Endodermal cell (in vitro differentiated cells): ENCODE results near the gene GALNT7. TPM values are rescaled to one million over a fixed set of nuclear protein-coding genes. Genes with fewer than 3 reads are reported as not detected.

Experiments used
- DNase-seq: peaks from one replicate; pipeline ENCODE4 v3.0.0-alpha.2; 2017
- H3K27ac ChIP-seq: 2 replicates; pipeline ENCODE4 v1.5.1; 2013; ENCODE audit warnings: mild to moderate bottlenecking, low read depth, low read length, moderate library complexity
- H3K27me3 ChIP-seq: 2 replicates; pipeline ENCODE4 v1.6.1; 2013; ENCODE audit warnings: mild to moderate bottlenecking, low read length, moderate library complexity; ENCODE audit not compliant: insufficient read depth, control insufficient read depth, poor library complexity, severe bottlenecking
- H3K36me3 ChIP-seq: 2 replicates; pipeline ENCODE4 v1.7.0; 2013; ENCODE audit warnings: mild to moderate bottlenecking, low read length, moderate library complexity; ENCODE audit not compliant: control insufficient read depth, insufficient read depth
- H3K4me1 ChIP-seq: one replicate; pipeline ENCODE4 v1.7.0; 2013; ENCODE audit warnings: low read length; ENCODE audit not compliant: control insufficient read depth, insufficient read depth
- H3K4me3 ChIP-seq: 2 replicates; pipeline ENCODE4 v1.5.1; 2013; ENCODE audit warnings: mild to moderate bottlenecking, low read length, moderate library complexity
- H3K9ac ChIP-seq: 2 replicates; pipeline ENCODE4 v1.6.1; 2013; ENCODE audit warnings: mild to moderate bottlenecking, low read length, moderate library complexity; ENCODE audit not compliant: poor library complexity, severe bottlenecking; ENCODE audit errors: extremely low read depth
- H3K9me3 ChIP-seq: 2 replicates; pipeline ENCODE4 v1.6.1; 2013; ENCODE audit warnings: mild to moderate bottlenecking, low read length, moderate library complexity; ENCODE audit not compliant: control insufficient read depth
- H3K27ac Mint-ChIP-seq: 2 replicates; pipeline ENCODE4 v1.8.0; 2020; ENCODE audit warnings: mixed read lengths
- H3K27me3 Mint-ChIP-seq: 2 replicates; pipeline ENCODE4 v1.8.0; 2021; ENCODE audit warnings: mild to moderate bottlenecking, mixed read lengths; ENCODE audit not compliant: insufficient read depth
- H3K36me3 Mint-ChIP-seq: 2 replicates; pipeline ENCODE4 v1.8.0; 2020; ENCODE audit warnings: low read depth, mixed read lengths
- H3K4me1 Mint-ChIP-seq: 2 replicates; pipeline ENCODE4 v1.8.0; 2020; ENCODE audit warnings: mixed read lengths
- H3K4me3 Mint-ChIP-seq: 2 replicates; pipeline ENCODE4 v1.8.0; 2020; ENCODE audit warnings: mild to moderate bottlenecking, moderate library complexity, mixed read lengths
- H3K9me3 Mint-ChIP-seq: 2 replicates; pipeline ENCODE4 v1.8.0; 2020; ENCODE audit warnings: mild to moderate bottlenecking, mixed read lengths
- CTCF ChIP-seq: fragments of 200-600 bp; sonication (generic); conservative IDR thresholded peaks from 2 replicates; pipeline ENCODE4 v1.5.0; 2021; ENCODE audit warnings: antibody characterized with exemption, mild to moderate bottlenecking
- WGBS, 2 experiments: methylation state at CpG; one replicate each; pipeline versions ENCODE4 v1.1.5 to v1.1.7; 2013; ENCODE audit warnings: missing lambda C conversion rate in 2 of 2, mixed read lengths in 1 of 2; ENCODE audit not compliant: insufficient coverage in 1 of 2, insufficient read length in 1 of 2; 5-methylcytosine and 5-hydroxymethylcytosine counted together
- total RNA-seq, 2 donors: library from RNA; stranded (reverse); fragmentation: NEBNext Ultra II Directional in 1 of 2; extraction: Animal tissue kit (Norgen Biotek cat#: 25700) in 1 of 2; gene quantifications; 2 replicates in 1 of 2; 3 replicates in 1 of 2; pipeline ENCODE4 v1.2.1, GENCODE V29; 2021

Gene GALNT7
- total RNA-seq, 2 donors from 2014 or later: 66.1 to 72.1 TPM

- Histone ChIP-seq H3K4me1 (no peaks in the 10 kb centered on the region), H3K27ac (no peak overlapping the region), H3K4me3 (no peak overlapping the region), H3K27me3 (no peaks in the 10 kb centered on the region), H3K36me3 (peaks cover 15% of the 10 kb centered on the region), H3K9ac (no peak overlapping the region), H3K9me3 (no peaks in the 10 kb centered on the region)
- no peak overlapping the region for H3K27ac Mint-ChIP-seq
- H3K36me3 Mint-ChIP-seq: peaks cover 20% of the 10 kb centered on the region
- DNase-seq: no peak
- no peaks in the 10 kb centered on the region for H3K9me3 Mint-ChIP-seq
- WGBS, 2 experiments: 95 to 100% methylated on average over 2 to 4 of the region's 4 CpGs
- H3K4me1 Mint-ChIP-seq: peaks cover 1% of the 10 kb centered on the region
- TF ChIP-seq CTCF: no peak
- no peaks in the 10 kb centered on the region for H3K27me3 Mint-ChIP-seq
- no peak overlapping the region for H3K4me3 Mint-ChIP-seq
Measured at GRCh38 chr4:173311368-173311767, 142.8 kb downstream of the GALNT7 start.

DNA sequence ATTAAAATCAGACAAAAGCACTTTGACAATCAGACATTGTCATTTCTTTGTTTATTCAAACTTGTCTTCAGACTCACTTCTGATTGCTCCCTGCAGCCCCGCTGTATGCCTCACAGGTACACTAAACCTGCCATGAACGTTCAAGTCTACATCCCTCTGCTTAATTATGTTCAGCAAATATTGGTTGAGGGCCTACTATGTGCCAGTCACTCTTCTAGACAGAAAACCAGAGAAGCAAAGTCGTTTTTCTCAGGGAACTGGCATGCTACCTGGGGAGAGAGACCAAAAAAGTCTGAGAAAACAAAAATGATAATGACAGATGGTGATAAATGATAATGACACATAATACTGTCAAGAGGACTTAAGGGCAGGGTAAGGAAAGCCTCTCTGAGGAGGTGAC, 146.1 kb downstream of the GALNT7 start:
- no peak overlapping the region for H3K4me3 ChIP-seq
- WGBS, 2 experiments: 89 to 92% methylated on average over 3 of the region's 3 CpGs
- peaks cover 33% of the 10 kb centered on the region for H3K36me3 ChIP-seq
- H3K27ac Mint-ChIP-seq: no peak overlapping the region
- H3K27me3 Mint-ChIP-seq: no peaks in the 10 kb centered on the region
- H3K9ac ChIP-seq: no peak overlapping the region
- no peak for TF ChIP-seq CTCF
- H3K9me3 ChIP-seq: no peaks in the 10 kb centered on the region
- DNase-seq: no peak
- H3K4me3 Mint-ChIP-seq: no peak overlapping the region
- peaks cover 16% of the 10 kb centered on the region for H3K36me3 Mint-ChIP-seq
- H3K27me3 ChIP-seq: no peaks in the 10 kb centered on the region
- no peaks in the 10 kb centered on the region for H3K4me1 ChIP-seq
- H3K4me1 Mint-ChIP-seq: peaks cover 1% of the 10 kb centered on the region
- no peaks in the 10 kb centered on the region for H3K9me3 Mint-ChIP-seq
- no peak overlapping the region for H3K27ac ChIP-seq

DNA sequence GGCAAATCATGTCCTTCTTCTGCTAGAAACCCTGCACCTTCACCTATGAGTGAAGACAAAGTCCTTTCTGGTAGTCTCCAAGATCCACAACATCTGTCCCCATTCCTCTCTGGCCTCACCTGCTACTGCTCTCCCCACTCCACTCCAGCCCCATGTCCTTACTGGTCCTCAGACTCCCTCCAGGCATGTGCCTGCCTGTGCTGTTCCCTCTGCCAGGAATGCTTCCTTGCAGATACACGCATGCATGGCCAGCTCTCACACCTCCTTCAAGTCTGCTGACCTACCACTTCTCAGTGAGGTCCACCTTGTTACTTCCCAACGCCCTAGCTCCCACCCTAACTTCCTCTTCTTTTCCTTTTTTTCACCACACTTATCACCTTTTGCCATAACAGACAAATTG, 147.4 kb downstream of the GALNT7 start:
- 92 to 100% methylated on average over 2 of the region's 2 CpGs for WGBS, 2 experiments
- no peak overlapping the region for H3K4me3 ChIP-seq
- H3K27ac ChIP-seq: no peak overlapping the region

More for the DNA sequence above, 147.4 kb downstream of the GALNT7 start:
- no peaks in the 10 kb centered on the region for H3K9me3 ChIP-seq
- H3K36me3 ChIP-seq: peaks cover 41% of the 10 kb centered on the region
- H3K9ac ChIP-seq: no peak overlapping the region
- H3K36me3 Mint-ChIP-seq: peaks cover 14% of the 10 kb centered on the region
- no peaks in the 10 kb centered on the region for H3K9me3 Mint-ChIP-seq
- H3K27ac Mint-ChIP-seq: no peak overlapping the region
- TF ChIP-seq CTCF: no peak
- H3K4me1 ChIP-seq: no peaks in the 10 kb centered on the region
- H3K27me3 Mint-ChIP-seq: no peaks in the 10 kb centered on the region
- DNase-seq: no peak
- H3K4me3 Mint-ChIP-seq: no peak overlapping the region
- no peaks in the 10 kb centered on the region for H3K27me3 ChIP-seq
- peaks cover 1% of the 10 kb centered on the region for H3K4me1 Mint-ChIP-seq
